ENCODE results near the gene FADS2.

Gene FADS2

GRCh38 chr11:61792310-61793082, 35.6 kb upstream of the FADS2 start, which contains the start of the genes FEN1 and TMEM258:
FEN1 (plus strand) TSS chr11:61792911; CDS start chr11:61795362, 2,451 bp downstream.
TMEM258 (minus strand) TSS chr11:61792599; CDS start chr11:61792558, 41 bp downstream.
- Mint-ChIP-seq H3K4me1 (ENCODE audit: low read depth) (peaks cover 42% of the 10 kb centered on the region), H3K9me3 (no peaks in the 10 kb centered on the region), H3K4me3 (peak within 1 kb of the TSS; percentile 87), H3K27me3 (ENCODE audit: low read depth) (no peaks in the 10 kb centered on the region), H3K36me3 (ENCODE audit: low read depth) (peaks cover 40% of the 10 kb centered on the region), H3K27ac (peak within 1 kb of the TSS; percentile 97)

- Mint-ChIP-seq H3K27ac (peak overlapping the region; percentile 97), H3K4me1 (ENCODE audit: low read depth) (peaks cover 40% of the 10 kb centered on the region), H3K27me3 (ENCODE audit: low read depth) (no peaks in the 10 kb centered on the region), H3K36me3 (ENCODE audit: low read depth) (peaks cover 38% of the 10 kb centered on the region), H3K9me3 (no peaks in the 10 kb centered on the region), H3K4me3 (peak overlapping the region; percentile 87)
Observed at GRCh38 chr11:61793083-61793828, 34.8 kb upstream of the FADS2 start.

- Mint-ChIP-seq H3K27ac (peak overlapping the region; percentile 97), H3K36me3 (ENCODE audit: low read depth) (peaks cover 36% of the 10 kb centered on the region), H3K27me3 (ENCODE audit: low read depth) (no peaks in the 10 kb centered on the region), H3K4me3 (peak overlapping the region; percentile 87), H3K9me3 (no peaks in the 10 kb centered on the region), H3K4me1 (ENCODE audit: low read depth) (peaks cover 40% of the 10 kb centered on the region)
Observed at GRCh38 chr11:61793829-61794204, 34.3 kb upstream of the FADS2 start.

- H3K36me3 Mint-ChIP-seq (ENCODE audit: low read depth) = peaks cover 34% of the 10 kb centered on the region
- no peak overlapping the region for H3K27ac Mint-ChIP-seq
- peak overlapping the region; percentile 28 for H3K4me3 Mint-ChIP-seq
- H3K9me3 Mint-ChIP-seq = no peaks in the 10 kb centered on the region
- peaks cover 45% of the 10 kb centered on the region for H3K4me1 Mint-ChIP-seq (ENCODE audit: low read depth)
- H3K27me3 Mint-ChIP-seq (ENCODE audit: low read depth) = no peaks in the 10 kb centered on the region
Observed at GRCh38 chr11:61794579-61794978, 33.5 kb upstream of the FADS2 start.

GRCh38 chr11:61795459-61795858, 32.6 kb upstream of the FADS2 start:
- no peaks in the 10 kb centered on the region for H3K27me3 Mint-ChIP-seq (ENCODE audit: low read depth)
- peaks cover 41% of the 10 kb centered on the region for H3K4me1 Mint-ChIP-seq (ENCODE audit: low read depth)
- H3K27ac Mint-ChIP-seq = no peak overlapping the region
- peaks cover 30% of the 10 kb centered on the region for H3K36me3 Mint-ChIP-seq (ENCODE audit: low read depth)
- H3K9me3 Mint-ChIP-seq = no peaks in the 10 kb centered on the region
- peak overlapping the region; percentile 48 for H3K4me3 Mint-ChIP-seq

- Mint-ChIP-seq H3K27me3 (ENCODE audit: low read depth) (no peaks in the 10 kb centered on the region), H3K4me1 (ENCODE audit: low read depth) (peaks cover 42% of the 10 kb centered on the region), H3K36me3 (ENCODE audit: low read depth) (peaks cover 32% of the 10 kb centered on the region), H3K27ac (peak overlapping the region; percentile 60), H3K4me3 (no peak overlapping the region), H3K9me3 (no peaks in the 10 kb centered on the region)
Observed at GRCh38 chr11:61795876-61796526, 32.1 kb upstream of the FADS2 start.

- H3K4me3 Mint-ChIP-seq = no peak overlapping the region
- peaks cover 31% of the 10 kb centered on the region for H3K36me3 Mint-ChIP-seq (ENCODE audit: low read depth)
- H3K27me3 Mint-ChIP-seq (ENCODE audit: low read depth) = no peaks in the 10 kb centered on the region
- H3K9me3 Mint-ChIP-seq = no peaks in the 10 kb centered on the region
- peaks cover 34% of the 10 kb centered on the region for H3K4me1 Mint-ChIP-seq (ENCODE audit: low read depth)
- peak overlapping the region; percentile 29 for H3K27ac Mint-ChIP-seq
Observed at GRCh38 chr11:61797263-61797944, 30.7 kb upstream of the FADS2 start.

GRCh38 chr11:61799665-61800284, 28.3 kb upstream of the FADS2 start:
- no peaks in the 10 kb centered on the region for H3K9me3 Mint-ChIP-seq
- peaks cover 30% of the 10 kb centered on the region for H3K4me1 Mint-ChIP-seq (ENCODE audit: low read depth)
- no peaks in the 10 kb centered on the region for H3K27me3 Mint-ChIP-seq (ENCODE audit: low read depth)
- H3K4me3 Mint-ChIP-seq = no peak overlapping the region
- H3K36me3 Mint-ChIP-seq (ENCODE audit: low read depth) = peaks cover 50% of the 10 kb centered on the region
- peak overlapping the region; percentile 34 for H3K27ac Mint-ChIP-seq

GRCh38 chr11:61800331-61801281, 27.5 kb upstream of the FADS2 start:
- Mint-ChIP-seq H3K36me3 (ENCODE audit: low read depth) (peaks cover 56% of the 10 kb centered on the region), H3K9me3 (no peaks in the 10 kb centered on the region), H3K27ac (peak overlapping the region; percentile 10), H3K4me1 (ENCODE audit: low read depth) (peaks cover 26% of the 10 kb centered on the region), H3K27me3 (ENCODE audit: low read depth) (no peaks in the 10 kb centered on the region), H3K4me3 (no peak overlapping the region)

GRCh38 chr11:61802605-61803004, 25.5 kb upstream of the FADS2 start:
- no peak overlapping the region for H3K4me3 Mint-ChIP-seq
- peaks cover 13% of the 10 kb centered on the region for H3K4me1 Mint-ChIP-seq (ENCODE audit: low read depth)
- H3K36me3 Mint-ChIP-seq (ENCODE audit: low read depth) = peaks cover 52% of the 10 kb centered on the region
- no peaks in the 10 kb centered on the region for H3K27me3 Mint-ChIP-seq (ENCODE audit: low read depth)
- H3K27ac Mint-ChIP-seq = no peak overlapping the region
- H3K9me3 Mint-ChIP-seq = no peaks in the 10 kb centered on the region

GRCh38 chr11:61803889-61804647, 24.0 kb upstream of the FADS2 start:
- Mint-ChIP-seq H3K9me3 (no peaks in the 10 kb centered on the region), H3K4me3 (no peak overlapping the region), H3K36me3 (ENCODE audit: low read depth) (peaks cover 58% of the 10 kb centered on the region), H3K27me3 (ENCODE audit: low read depth) (no peaks in the 10 kb centered on the region), H3K27ac (peak overlapping the region; percentile 3), H3K4me1 (ENCODE audit: low read depth) (peaks cover 17% of the 10 kb centered on the region)

- Mint-ChIP-seq H3K4me3 (no peak overlapping the region), H3K4me1 (ENCODE audit: low read depth) (peaks cover 12% of the 10 kb centered on the region), H3K36me3 (ENCODE audit: low read depth) (peaks cover 59% of the 10 kb centered on the region), H3K9me3 (no peaks in the 10 kb centered on the region), H3K27me3 (ENCODE audit: low read depth) (no peaks in the 10 kb centered on the region), H3K27ac (no peak overlapping the region)
Observed at GRCh38 chr11:61805146-61805545, 23.0 kb upstream of the FADS2 start.

Measured in T-helper 1 cell treated with Interleukin-12 subunit alpha and Interleukin-12 subunit beta and Interleukin-4 antibody, amounts not matched to agents 30 μg/mL and 1 μg/mL, for 36 hours (primary cell).